Endothelial cell of umbilical vein (primary cell): Measurements from ENCODE around the gene CPT1A. TPM values are rescaled to one million over a fixed set of nuclear protein-coding genes. Genes with fewer than 3 reads are reported as not detected.

Source experiments
- BruUV-seq: library from RNA; stranded (reverse); fragments of 400-500 nt; replicated peaks from 2 replicates; lab custom pipeline; 2021; lab: Mats Ljungman, UMichigan
- CTCF ChIA-PET: fragments of 300-600, 350-600 bp; sonication (Branson Sonifier 250); formaldehyde crosslinking; loops from one replicate; lab custom pipeline; 2021; ENCODE audit warnings: antibody characterized with exemption, inconsistent platforms; lab: Charles Lee
- POLR2A ChIA-PET: fragments of 300-600, 350-600 bp; sonication (Branson Sonifier 250); formaldehyde crosslinking; loops from one replicate; lab custom pipeline; 2021; ENCODE audit warnings: antibody characterized with exemption, inconsistent platforms; lab: Charles Lee
- DNase-seq: peaks from one replicate; pipeline ENCODE4 v3.0.0-alpha.2; 2011; ENCODE audit warnings: low read depth, low spot score
- FAIRE-seq: peaks from 2 replicates; lab custom pipeline; 2011; peaks lifted over from hg19 to GRCh38; lab: Jason Lieb, UNC
- H2AFZ ChIP-seq: 2 replicates; pipeline ENCODE4 v1.6.0; 2012; ENCODE audit warnings: low read depth, low read length, control low read depth, inconsistent platforms
- H3K27ac ChIP-seq: 2 replicates; pipeline ENCODE4 v1.5.1; 2011; ENCODE audit warnings: low read depth, mild to moderate bottlenecking, control low read depth, low read length, moderate library complexity; ENCODE audit not compliant: insufficient read depth
- H3K27me3 ChIP-seq, 2 experiments: 2 replicates each; pipeline versions ENCODE4 v1.6.0 to v1.6.1; 2011; ENCODE audit warnings: low read length in 2 of 2, mixed read lengths in 1 of 2; ENCODE audit not compliant: control insufficient read depth in 2 of 2, insufficient read depth in 2 of 2
- H3K36me3 ChIP-seq, 2 experiments: 2 replicates in 1 of 2; 3 replicates in 1 of 2; pipeline ENCODE4 v1.5.1; 2011; ENCODE audit warnings: low read length in 2 of 2, mild to moderate bottlenecking in 1 of 2, moderate library complexity in 1 of 2; ENCODE audit not compliant: control insufficient read depth in 2 of 2, insufficient read depth in 2 of 2; ENCODE audit errors: extremely low read depth in 1 of 2
- H3K4me1 ChIP-seq: 3 replicates; pipeline ENCODE4 v1.5.1; 2011; ENCODE audit warnings: mild to moderate bottlenecking, low read length; ENCODE audit not compliant: control insufficient read depth, insufficient read depth; ENCODE audit errors: extremely low read depth
- H3K4me2 ChIP-seq: 2 replicates; pipeline ENCODE4 v1.6.1; 2011; ENCODE audit warnings: low read length, control low read depth, mixed read lengths; ENCODE audit not compliant: insufficient read depth
- H3K4me3 ChIP-seq, 3 experiments: fragments of 200-600 bp in 1 of 3; sonication (generic), shearing (Covaris generic) in 1 of 3; replicated peaks in 1 of 3; 2 replicates each; pipeline ENCODE4 v1.5.1; 2011 to 2016; ENCODE audit warnings: control low read depth in 3 of 3, low read length in 3 of 3, mild to moderate bottlenecking in 2 of 3, inconsistent platforms in 1 of 3, low read depth in 1 of 3, moderate library complexity in 1 of 3; ENCODE audit not compliant: insufficient read depth in 1 of 3
- H3K79me2 ChIP-seq: 2 replicates; pipeline ENCODE4 v1.6.0; 2012; ENCODE audit warnings: low read length, inconsistent platforms; ENCODE audit not compliant: control insufficient read depth, insufficient read depth
- H3K9ac ChIP-seq: replicated peaks from 2 replicates; pipeline ENCODE3; 2011; ENCODE audit warnings: low read length, control low read depth; ENCODE audit not compliant: insufficient read depth; ENCODE audit errors: extremely low read depth
- H3K9me1 ChIP-seq: replicated peaks from 3 replicates; pipeline ENCODE4 v1.6.0; 2011; ENCODE audit warnings: mild to moderate bottlenecking, low read length; ENCODE audit not compliant: control insufficient read depth, insufficient read depth; ENCODE audit errors: extremely low read depth
- H3K9me3 ChIP-seq: replicated peaks from 2 replicates; pipeline ENCODE4 v1.5.1; 2012; ENCODE audit warnings: low read length, inconsistent platforms; ENCODE audit not compliant: control insufficient read depth, insufficient read depth
- H4K20me1 ChIP-seq: replicated peaks from 2 replicates; pipeline ENCODE3; 2011; ENCODE audit warnings: mild to moderate bottlenecking, low read length; ENCODE audit not compliant: control insufficient read depth, insufficient read depth; ENCODE audit errors: extremely low read depth
- CTCF ChIP-seq, 2 donors: IDR thresholded peaks; 1 replicate in 1 of 2; 2 replicates in 1 of 2; pipeline ENCODE4 v1.5.1; 2011; ENCODE audit warnings: low read length in 2 of 2, mild to moderate bottlenecking in 2 of 2, moderate library complexity in 2 of 2, control low read depth in 1 of 2, inconsistent platforms in 1 of 2, low read depth in 1 of 2; ENCODE audit not compliant: insufficient read depth in 1 of 2; ENCODE audit errors: extremely low read depth in 1 of 2
- EZH2 ChIP-seq: IDR thresholded peaks from 2 replicates; pipeline ENCODE4 v1.6.1; 2012; ENCODE audit warnings: borderline replicate concordance, low read depth, mild to moderate bottlenecking, moderate library complexity, low read length, inconsistent platforms; ENCODE audit not compliant: severe bottlenecking
- FOS ChIP-seq: IDR thresholded peaks from 2 replicates; pipeline ENCODE4 v1.6.1; 2011; ENCODE audit warnings: mild to moderate bottlenecking, low read length, moderate library complexity, borderline replicate concordance; ENCODE audit not compliant: insufficient read depth
- GATA2 ChIP-seq: IDR thresholded peaks from 2 replicates; pipeline ENCODE4 v1.7.0; 2011; ENCODE audit warnings: low read depth, mild to moderate bottlenecking, moderate library complexity, mixed read lengths, low read length; ENCODE audit not compliant: insufficient read length, insufficient read depth
- JUN ChIP-seq: IDR thresholded peaks from 2 replicates; pipeline ENCODE4 v1.6.1; 2011; ENCODE audit warnings: borderline replicate concordance, low read depth; ENCODE audit not compliant: insufficient read length, insufficient read depth
- MAX ChIP-seq: IDR thresholded peaks from 2 replicates; pipeline ENCODE4 v1.6.1; 2011; ENCODE audit not compliant: insufficient read depth, insufficient read length
- MYC ChIP-seq: IDR thresholded peaks from one replicate; pipeline ENCODE4 v1.6.1; 2011; ENCODE audit warnings: mild to moderate bottlenecking, low read depth, low read length
- POLR2A ChIP-seq: IDR thresholded peaks from 2 replicates; pipeline ENCODE4 v1.6.1; 2012; ENCODE audit warnings: low read depth, mild to moderate bottlenecking, control low read depth, low read length
- POLR2AphosphoS5 ChIP-seq: IDR thresholded peaks from 2 replicates; pipeline ENCODE4 v1.6.1; 2012; ENCODE audit warnings: low read depth, mild to moderate bottlenecking, control low read depth, low read length, moderate library complexity; ENCODE audit not compliant: insufficient read depth
- dilution Hi-C: fragments of 300-500 bp; cut with MboI; formaldehyde crosslinking; loops from one replicate; pipeline ENCODE4 v1.15.0; 2019; ENCODE audit warnings: low sequenced_read_pairs; ENCODE audit not compliant: extremely low pct_ligation_motif_present
- intact Hi-C: fragments of 100-400 bp; cut with micrococcal nuclease; formaldehyde crosslinking; loops from one replicate; pipeline ENCODE4 v1.10.0; 2022
- polyA plus RNA-seq, 4 experiments: library from polyadenylated mRNA; depleted of rRNA in 3 of 4; stranded (reverse) in 3 of 4; unstranded in 1 of 4; fragments of >200 nt; gene quantifications; 2 replicates each; pipeline versions ENCODE4 v1.2.1 to v1.2.3, GENCODE V29; 2011 to 2012; ENCODE audit warnings: missing spikeins in 1 of 4
- total RNA-seq: library from RNA; stranded (reverse); gene quantifications from 2 replicates; pipeline ENCODE4 v1.2.3, GENCODE V29; 2021

Gene CPT1A
- total and polyA plus RNA-seq, 2 donors (not counting 3 experiments of a cell fraction or from before 2014, with no cell fraction given) = 26.3 to 62.1 TPM

GRCh38 chr11:68767672-68768071 lies 74.0 kb downstream of the CPT1A start:
- no peak overlapping the region for H3K4me2 ChIP-seq
- dilution Hi-C loops (no loop called here), intact Hi-C loops (no loop called here)
- TF ChIP-seq POLR2AphosphoS5 (no peak), EZH2 (no peak), JUN (no peak), GATA2 (no peak), MAX (no peak), POLR2A (no peak), FOS (no peak), MYC (no peak), CTCF (IDR thresholded peaks at IDR 0.05; ENCODE audit: extremely low read depth in 1 of 2, insufficient read depth in 1 of 2, low read depth in 1 of 2, low read length in 2 of 2) (no peak)
- no peak overlapping the region for H3K27ac ChIP-seq
- H3K9me3 ChIP-seq = no peaks in the 10 kb centered on the region
- peaks cover 2 to 39% of the 10 kb centered on the region in 2 experiments for H3K36me3 ChIP-seq
- no peak overlapping the region for H2AFZ ChIP-seq
- H3K4me3 ChIP-seq = no peak overlapping the region
- ChIA-PET POLR2A (no interaction called here), CTCF (interaction anchor here (1.2 to 1.5 kb wide), 2 partner anchors 18 to 135 kb away, joined by 3 to 5 read pairs; no protein-coding TSS in a partner anchor)
- no peak overlapping the region for H3K9ac ChIP-seq
- BruUV-seq = no TSS peak
- FAIRE-seq (no peak), DNase-seq (no peak)
- H3K4me1 ChIP-seq = no peaks in the 10 kb centered on the region
- no peaks in the 10 kb centered on the region for H4K20me1 ChIP-seq
- no peaks in the 10 kb centered on the region for H3K9me1 ChIP-seq
- no peaks in the 10 kb centered on the region for H3K79me2 ChIP-seq
- no peaks in the 10 kb centered on the region for H3K27me3 ChIP-seq
